ENCODE measurements around the gene VAT1.
"Not testable (repeated sequence)": the region's sequence is repeated elsewhere in the genome, so short reads cannot be mapped to it uniquely, and the experiment has no call there.

Gene VAT1

DNA sequence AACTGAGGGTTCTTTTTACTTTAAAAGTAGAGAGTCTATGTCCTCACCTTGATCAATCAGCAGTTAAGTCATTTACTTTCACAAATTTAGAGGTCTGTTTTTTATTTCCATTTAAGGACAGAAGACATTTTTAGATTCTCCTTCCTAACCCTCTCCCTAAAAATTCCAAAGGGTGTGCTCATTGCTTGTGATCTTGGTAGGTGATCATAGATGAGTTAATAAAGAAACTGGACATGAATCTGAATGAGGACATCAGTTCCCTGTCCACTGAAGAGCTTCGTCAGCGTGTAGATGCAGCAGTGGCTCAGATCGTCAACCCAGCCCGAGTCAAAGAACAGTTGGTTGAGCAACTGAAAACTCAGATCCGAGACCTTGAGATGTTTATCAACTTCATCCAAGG lies 33.0 kb downstream of the VAT1 start:
- Mint-ChIP-seq H3K27me3 (no peaks in the 10 kb centered on the region), H3K27ac (peak overlapping the region in 1 of 2 donors; percentile 35), H3K4me3 (no peak overlapping the region), H3K4me1 (ENCODE audit: low read depth in 2 of 2) (no peaks in the 10 kb centered on the region), H3K9me3 (no peaks in the 10 kb centered on the region), H3K36me3 (ENCODE audit: insufficient read depth) (peaks cover 72% of the 10 kb centered on the region)
- ATAC-seq (replicated peaks) (no peak), DNase-seq (no peak)

- Mint-ChIP-seq H3K4me3 (no peak overlapping the region), H3K4me1 (ENCODE audit: low read depth in 2 of 2) (peaks cover 14 to 18% of the 10 kb centered on the region in 2 donors), H3K9me3 (no peaks in the 10 kb centered on the region), H3K36me3 (ENCODE audit: insufficient read depth) (peaks cover 72% of the 10 kb centered on the region), H3K27me3 (no peaks in the 10 kb centered on the region), H3K27ac (peak overlapping the region in 1 of 2 donors; percentile 62)
- DNase-seq = no peak
- no peak for ATAC-seq (replicated peaks)
Observed at GRCh38 chr17:42985225-42985624, 37.0 kb downstream of the VAT1 start.

GRCh38 chr17:42982266-42982665 lies 39.9 kb downstream of the VAT1 start:
- no peaks in the 10 kb centered on the region for H3K9me3 Mint-ChIP-seq
- H3K27me3 Mint-ChIP-seq = no peaks in the 10 kb centered on the region
- H3K36me3 Mint-ChIP-seq (ENCODE audit: insufficient read depth) = peaks cover 52% of the 10 kb centered on the region
- H3K4me1 Mint-ChIP-seq (ENCODE audit: low read depth in 2 of 2) = peaks cover 22 to 28% of the 10 kb centered on the region in 2 donors
- H3K4me3 Mint-ChIP-seq = peak overlapping the region; percentile 93 to 95
- no peak for DNase-seq
- ATAC-seq (replicated peaks) = no peak
- H3K27ac Mint-ChIP-seq = peak overlapping the region; percentile 28 to 97

GRCh38 chr17:42980766-42981397 lies 41.3 kb downstream of the VAT1 start:
- peaks cover 38% of the 10 kb centered on the region for H3K36me3 Mint-ChIP-seq (ENCODE audit: insufficient read depth)
- H3K4me1 Mint-ChIP-seq (ENCODE audit: low read depth in 2 of 2) = peaks cover 22 to 28% of the 10 kb centered on the region in 2 donors
- peak; percentile 27 to 52 (median 37) for DNase-seq
- H3K4me3 Mint-ChIP-seq = peak overlapping the region; percentile 93 to 95
- no peaks in the 10 kb centered on the region for H3K27me3 Mint-ChIP-seq
- H3K27ac Mint-ChIP-seq = peak overlapping the region; percentile 95 to 97
- ATAC-seq (replicated peaks) = peak; percentile 73
- H3K9me3 Mint-ChIP-seq = no peaks in the 10 kb centered on the region

- Mint-ChIP-seq H3K4me1 (ENCODE audit: low read depth in 2 of 2) (peaks cover 22 to 28% of the 10 kb centered on the region in 2 donors), H3K36me3 (ENCODE audit: insufficient read depth) (peaks cover 36% of the 10 kb centered on the region), H3K4me3 (peak within 1 kb of the TSS; percentile 93 to 95), H3K9me3 (no peaks in the 10 kb centered on the region), H3K27ac (peak within 1 kb of the TSS; percentile 95 to 97), H3K27me3 (no peaks in the 10 kb centered on the region)
- DNase-seq = peak; percentile 84 to 88 (median 87)
- peak; percentile 86 for ATAC-seq (replicated peaks)
Observed at GRCh38 chr17:42980274-42980765, 41.9 kb downstream of the VAT1 start, which contains the start of gene RUNDC1. Gene RUNDC1 (plus strand): TSS chr17:42980565. CDS start chr17:42980577, 12 bp downstream.

GRCh38 chr17:42979511-42980273 lies 42.5 kb downstream of the VAT1 start, which contains the start of gene PTGES3L:
Gene PTGES3L (minus strand): TSS chr17:42980080. CDS start chr17:42980053, 27 bp downstream.
- Mint-ChIP-seq H3K4me1 (ENCODE audit: low read depth in 2 of 2) (peaks cover 22 to 28% of the 10 kb centered on the region in 2 donors), H3K27me3 (no peaks in the 10 kb centered on the region), H3K36me3 (ENCODE audit: insufficient read depth) (peaks cover 30% of the 10 kb centered on the region), H3K27ac (peak within 1 kb of the TSS; percentile 95 to 97), H3K9me3 (no peaks in the 10 kb centered on the region), H3K4me3 (peak within 1 kb of the TSS; percentile 93 to 95)
- ATAC-seq (replicated peaks) (peak; percentile 13), DNase-seq (no peak)

GRCh38 chr17:42975701-42976100 lies 46.5 kb downstream of the VAT1 start:
- H3K27ac Mint-ChIP-seq; H3K4me3 Mint-ChIP-seq; DNase-seq; H3K9me3 Mint-ChIP-seq; ATAC-seq (replicated peaks); H3K27me3 Mint-ChIP-seq: not testable (repeated sequence)
- Mint-ChIP-seq H3K4me1 (ENCODE audit: low read depth in 2 of 2) (peaks cover 11 to 13% of the 10 kb centered on the region in 2 donors), H3K36me3 (ENCODE audit: insufficient read depth) (peaks cover 10% of the 10 kb centered on the region)

DNA sequence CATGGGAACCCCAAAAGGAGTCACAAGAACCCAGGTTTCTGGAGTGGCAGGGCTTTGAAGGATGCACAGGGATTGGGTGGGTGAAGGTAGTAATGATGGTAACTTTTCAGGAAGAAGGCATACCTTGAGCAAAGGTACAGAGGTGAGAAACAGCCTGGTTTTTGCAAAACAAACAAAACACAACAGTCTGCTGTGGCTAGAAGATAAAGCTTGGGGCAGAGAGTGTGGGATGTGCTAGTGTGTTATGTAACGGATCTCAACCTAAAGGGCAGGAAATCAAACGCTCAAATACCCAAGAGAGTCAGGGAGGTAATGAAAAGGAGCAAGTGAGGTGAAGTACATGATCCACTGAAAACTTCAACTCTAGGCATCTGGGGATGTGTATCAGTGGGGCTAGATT lies 46.9 kb downstream of the VAT1 start:
- H3K4me3 Mint-ChIP-seq = no peak overlapping the region
- peaks cover 7% of the 10 kb centered on the region for H3K36me3 Mint-ChIP-seq (ENCODE audit: insufficient read depth)
- ATAC-seq (replicated peaks) = no peak
- no peaks in the 10 kb centered on the region for H3K9me3 Mint-ChIP-seq
- no peak for DNase-seq
- no peaks in the 10 kb centered on the region for H3K27me3 Mint-ChIP-seq
- H3K4me1 Mint-ChIP-seq (ENCODE audit: low read depth in 2 of 2) = peaks cover 9 to 11% of the 10 kb centered on the region in 2 donors
- no peak overlapping the region for H3K27ac Mint-ChIP-seq

- H3K36me3 Mint-ChIP-seq (ENCODE audit: insufficient read depth); DNase-seq; H3K27ac Mint-ChIP-seq; H3K4me3 Mint-ChIP-seq; H3K4me1 Mint-ChIP-seq (ENCODE audit: low read depth in 2 of 2); H3K9me3 Mint-ChIP-seq; ATAC-seq (replicated peaks); H3K27me3 Mint-ChIP-seq: not testable (repeated sequence)
Observed at GRCh38 chr17:42973323-42973722, 48.9 kb downstream of the VAT1 start.

GRCh38 chr17:42971589-42971988 lies 50.6 kb downstream of the VAT1 start:
- H3K9me3 Mint-ChIP-seq = no peaks in the 10 kb centered on the region
- ATAC-seq (replicated peaks) (no peak), DNase-seq (no peak)
- no peaks in the 10 kb centered on the region for H3K27me3 Mint-ChIP-seq
- H3K27ac Mint-ChIP-seq = no peak overlapping the region
- no peaks in the 10 kb centered on the region for H3K4me1 Mint-ChIP-seq (ENCODE audit: low read depth in 2 of 2)
- H3K36me3 Mint-ChIP-seq (ENCODE audit: insufficient read depth) = no peaks in the 10 kb centered on the region
- no peak overlapping the region for H3K4me3 Mint-ChIP-seq

GRCh38 chr17:42969001-42969581 lies 53.1 kb downstream of the VAT1 start:
- H3K4me3 Mint-ChIP-seq = no peak overlapping the region
- H3K9me3 Mint-ChIP-seq = no peaks in the 10 kb centered on the region
- H3K27ac Mint-ChIP-seq = no peak overlapping the region
- H3K27me3 Mint-ChIP-seq = no peaks in the 10 kb centered on the region
- DNase-seq (no peak), ATAC-seq (replicated peaks) (no peak)
- H3K4me1 Mint-ChIP-seq (ENCODE audit: low read depth in 2 of 2) = peaks cover 5 to 6% of the 10 kb centered on the region in 2 donors
- H3K36me3 Mint-ChIP-seq (ENCODE audit: insufficient read depth) = peaks cover 4% of the 10 kb centered on the region

GRCh38 chr17:42967925-42968324 lies 54.3 kb downstream of the VAT1 start:
- DNase-seq = no peak
- H3K9me3 Mint-ChIP-seq = no peaks in the 10 kb centered on the region
- H3K4me3 Mint-ChIP-seq = no peak overlapping the region
- H3K27me3 Mint-ChIP-seq = no peaks in the 10 kb centered on the region
- H3K36me3 Mint-ChIP-seq (ENCODE audit: insufficient read depth) = peaks cover 5% of the 10 kb centered on the region
- ATAC-seq (replicated peaks) = no peak
- H3K4me1 Mint-ChIP-seq (ENCODE audit: low read depth in 2 of 2) = peaks cover 10 to 15% of the 10 kb centered on the region in 2 donors
- no peak overlapping the region for H3K27ac Mint-ChIP-seq
